Measurements from ENCODE around the gene TMEM165. TPM values are rescaled to one million over a fixed set of nuclear protein-coding genes. Genes with fewer than 3 reads are reported as not detected.
A peak's percentile ranks its signal among the peaks of the same experiment; 100 is the strongest.
"Not testable (repeated sequence)": the region's sequence is repeated elsewhere in the genome, so short reads cannot be mapped to it uniquely, and the experiment has no call there.

Gene TMEM165
- total and polyA plus RNA-seq, 10 of the 15 experiments (the other 5 are each of a cell fraction or from before 2014, with no cell fraction given), result 18.3 to 141 (median 81.1) TPM

DNA sequence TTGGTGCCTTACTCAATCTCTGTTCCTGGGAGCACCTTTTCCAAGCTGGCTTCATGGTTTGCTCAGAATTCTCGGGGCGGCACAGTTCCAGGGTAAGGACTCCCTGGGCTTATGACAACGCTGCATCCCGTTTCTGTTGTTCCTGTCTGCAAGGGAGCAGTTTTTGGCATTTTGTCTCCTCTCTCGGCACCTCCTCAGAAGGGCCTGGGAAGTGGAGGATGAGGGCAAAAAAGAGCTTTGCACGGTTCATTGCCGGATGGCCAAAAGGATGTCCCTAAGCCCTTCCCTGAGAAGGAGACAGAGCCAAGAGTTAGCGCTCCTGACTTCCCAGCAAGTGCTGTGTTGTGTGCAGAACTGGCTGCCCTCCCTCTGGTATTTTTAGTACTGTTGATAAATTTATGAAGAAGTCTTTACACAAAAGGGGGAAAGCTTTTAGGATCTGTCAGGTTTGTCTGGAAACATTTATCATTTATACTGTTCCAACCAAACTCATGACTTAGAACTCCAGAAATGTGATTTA, 36.3 kb upstream of the TMEM165 start:
- over 99% methylated on average over 8 of the region's 8 CpGs for WGBS (ENCODE audit: insufficient coverage, insufficient replicate concordance, low lambda C conversion rate, missing lambda C conversion rate)
- in situ Hi-C loops (cut with MboI), result no loop called here
- ChIA-PET RAD21 (ENCODE audit: unreplicated experiment) (no interaction called here), CTCF (interaction anchor here (0.7 to 2.3 kb wide), 3 partner anchors 8 to 624 kb away, joined by 3 to 8 read pairs (median 4); partner anchors contain the start of gene SRD5A3), SMC1A (ENCODE audit: uncharacterized antibody, unreplicated experiment) (interaction anchor here (0.7 kb wide), 1 partner anchor 14 kb away, joined by 3 read pairs; the partner anchor contains the start of gene SRD5A3), POLR2A (no interaction called here)
- DNase-seq (ENCODE audit: low read depth, low spot score), result no peak
- no peak overlapping the region for H3K27ac ChIP-seq (ENCODE audit: control insufficient read depth, insufficient read depth)
- FAIRE-seq, result no peak
- no peak overlapping the region for H3K4me3 ChIP-seq
- no peak overlapping the region for H3K9ac ChIP-seq (ENCODE audit: control insufficient read depth, insufficient read depth, low read length)
- TF ChIP-seq MEF2A (IDR thresholded peaks at IDR 0.05; ENCODE audit: insufficient read depth, low read depth, low read length), result no peak
- TF ChIP-seq POLR2AphosphoS5 (IDR thresholded peaks at IDR 0.05; ENCODE audit: low read length), result no peak
- TF ChIP-seq ZNF274 (IDR thresholded peaks at IDR 0.05; ENCODE audit: insufficient read depth, insufficient read length), result no peak
- no peak for TF ChIP-seq BMI1 (IDR thresholded peaks at IDR 0.05; ENCODE audit: borderline replicate concordance)
- no peak for TF ChIP-seq SIX5 (IDR thresholded peaks at IDR 0.05; ENCODE audit: low read depth, low read length, severe bottlenecking)
- TF ChIP-seq SMARCA5 (IDR thresholded peaks at IDR 0.05), result no peak
- TF ChIP-seq TCF3 (IDR thresholded peaks at IDR 0.05; ENCODE audit: borderline replicate concordance, insufficient read depth, low read depth, low read length), result no peak
- no peak for TF ChIP-seq KAT2A (conservative IDR thresholded peaks at IDR 0.05; ENCODE audit: control insufficient read depth, low read depth, low read length)
- TF ChIP-seq, protein P1, sequence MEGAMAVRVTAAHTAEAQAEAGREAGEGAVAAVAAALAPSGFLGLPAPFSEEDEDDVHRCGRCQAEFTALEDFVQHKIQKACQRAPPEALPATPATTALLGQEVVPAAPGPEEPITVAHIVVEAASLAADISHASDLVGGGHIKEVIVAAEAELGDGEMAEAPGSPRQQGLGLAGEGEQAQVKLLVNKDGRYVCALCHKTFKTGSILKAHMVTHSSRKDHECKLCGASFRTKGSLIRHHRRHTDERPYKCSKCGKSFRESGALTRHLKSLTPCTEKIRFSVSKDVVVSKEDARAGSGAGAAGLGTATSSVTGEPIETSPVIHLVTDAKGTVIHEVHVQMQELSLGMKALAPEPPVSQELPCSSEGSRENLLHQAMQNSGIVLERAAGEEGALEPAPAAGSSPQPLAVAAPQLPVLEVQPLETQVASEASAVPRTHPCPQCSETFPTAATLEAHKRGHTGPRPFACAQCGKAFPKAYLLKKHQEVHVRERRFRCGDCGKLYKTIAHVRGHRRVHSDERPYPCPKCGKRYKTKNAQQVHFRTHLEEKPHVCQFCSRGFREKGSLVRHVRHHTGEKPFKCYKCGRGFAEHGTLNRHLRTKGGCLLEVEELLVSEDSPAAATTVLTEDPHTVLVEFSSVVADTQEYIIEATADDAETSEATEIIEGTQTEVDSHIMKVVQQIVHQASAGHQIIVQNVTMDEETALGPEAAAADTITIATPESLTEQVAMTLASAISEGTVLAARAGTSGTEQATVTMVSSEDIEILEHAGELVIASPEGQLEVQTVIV (IDR thresholded peaks at IDR 0.05; ENCODE audit: borderline replicate concordance, partially characterized antibody), result no peak
- TF ChIP-seq, protein P2, sequence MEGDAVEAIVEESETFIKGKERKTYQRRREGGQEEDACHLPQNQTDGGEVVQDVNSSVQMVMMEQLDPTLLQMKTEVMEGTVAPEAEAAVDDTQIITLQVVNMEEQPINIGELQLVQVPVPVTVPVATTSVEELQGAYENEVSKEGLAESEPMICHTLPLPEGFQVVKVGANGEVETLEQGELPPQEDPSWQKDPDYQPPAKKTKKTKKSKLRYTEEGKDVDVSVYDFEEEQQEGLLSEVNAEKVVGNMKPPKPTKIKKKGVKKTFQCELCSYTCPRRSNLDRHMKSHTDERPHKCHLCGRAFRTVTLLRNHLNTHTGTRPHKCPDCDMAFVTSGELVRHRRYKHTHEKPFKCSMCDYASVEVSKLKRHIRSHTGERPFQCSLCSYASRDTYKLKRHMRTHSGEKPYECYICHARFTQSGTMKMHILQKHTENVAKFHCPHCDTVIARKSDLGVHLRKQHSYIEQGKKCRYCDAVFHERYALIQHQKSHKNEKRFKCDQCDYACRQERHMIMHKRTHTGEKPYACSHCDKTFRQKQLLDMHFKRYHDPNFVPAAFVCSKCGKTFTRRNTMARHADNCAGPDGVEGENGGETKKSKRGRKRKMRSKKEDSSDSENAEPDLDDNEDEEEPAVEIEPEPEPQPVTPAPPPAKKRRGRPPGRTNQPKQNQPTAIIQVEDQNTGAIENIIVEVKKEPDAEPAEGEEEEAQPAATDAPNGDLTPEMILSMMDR (IDR thresholded peaks at IDR 0.05 in 2 of 3, conservative IDR thresholded peaks at IDR 0.05 in 1 of 3; ENCODE audit: control insufficient read depth in 2 of 3, extremely low read depth in 1 of 3, insufficient read depth in 1 of 3, low read depth in 3 of 3, low read length in 3 of 3), result no peak
- no peak for TF ChIP-seq CBFB (IDR thresholded peaks at IDR 0.05; ENCODE audit: low read depth)
- peak overlapping the region; percentile 62; the same call in 1 of the 2 replicates for H3K4me2 ChIP-seq (ENCODE audit: control insufficient read depth, insufficient read depth)
- ATAC-seq, result no peak
- no peaks in the 10 kb centered on the region for H3K36me3 ChIP-seq (ENCODE audit: control insufficient read depth in 2 of 2, insufficient read depth in 2 of 2, low read length in 1 of 2)
- no peaks in the 10 kb centered on the region for H3K27me3 ChIP-seq (replicated peaks in 1 of 2; ENCODE audit: control insufficient read depth in 2 of 2, insufficient read depth in 2 of 2, low read length in 1 of 2)
- no peak overlapping the region for H2AFZ ChIP-seq (ENCODE audit: control insufficient read depth, low read depth, low read length)
- H3K4me1 ChIP-seq (ENCODE audit: control insufficient read depth, insufficient read depth, low read length), result peaks cover 11% of the 10 kb centered on the region; the same call in 1 of the 2 replicates
- BruUV-seq (replicated peaks), result no TSS peak
- H3K9me3 ChIP-seq (replicated peaks; ENCODE audit: control insufficient read depth, insufficient read depth, low read length), result no peaks in the 10 kb centered on the region
- no peaks in the 10 kb centered on the region for H4K20me1 ChIP-seq (ENCODE audit: control insufficient read depth, insufficient read depth)
- intact Hi-C loops (cut with micrococcal nuclease; ENCODE audit: unreplicated experiment), result loop anchor here (2.0 kb wide), 1 partner anchor 61 kb away; no protein-coding TSS in a partner anchor
- H3K79me2 ChIP-seq (ENCODE audit: control insufficient read depth, insufficient read depth, low read length), result no peaks in the 10 kb centered on the region

DNA sequence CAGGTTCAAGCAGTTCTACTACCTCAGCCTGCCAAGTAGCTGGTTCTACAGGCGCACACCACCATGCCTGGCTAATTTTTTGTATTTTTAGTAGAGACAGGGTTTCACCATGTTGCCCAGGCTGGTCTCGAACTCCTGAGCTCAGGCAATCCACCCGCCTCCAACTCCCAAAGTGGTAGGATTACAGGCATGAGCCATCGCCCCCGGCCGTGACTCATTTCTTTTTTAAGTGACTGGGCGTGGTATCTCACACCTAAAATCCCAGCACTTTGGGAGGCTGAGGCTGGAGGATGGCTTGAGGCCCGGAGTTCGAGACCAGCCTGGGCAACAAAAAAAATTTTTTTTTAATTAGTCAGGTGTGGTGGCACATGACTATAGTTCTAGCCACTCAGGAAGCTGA, 32.8 kb upstream of the TMEM165 start:
- in situ Hi-C loops (cut with MboI); BruUV-seq (replicated peaks): not testable (repeated sequence)

More for the DNA sequence above, 32.8 kb upstream of the TMEM165 start:
- H3K9me3 ChIP-seq (replicated peaks; ENCODE audit: control insufficient read depth, insufficient read depth, low read length); ATAC-seq; POLR2A ChIA-PET; FAIRE-seq; H3K79me2 ChIP-seq (ENCODE audit: control insufficient read depth, insufficient read depth, low read length); intact Hi-C loops (cut with micrococcal nuclease; ENCODE audit: unreplicated experiment); H3K27me3 ChIP-seq (replicated peaks in 1 of 2; ENCODE audit: control insufficient read depth in 2 of 2, insufficient read depth in 2 of 2, low read length in 1 of 2); H3K4me2 ChIP-seq (ENCODE audit: control insufficient read depth, insufficient read depth); RAD21 ChIA-PET (ENCODE audit: unreplicated experiment); H4K20me1 ChIP-seq (ENCODE audit: control insufficient read depth, insufficient read depth); H2AFZ ChIP-seq (ENCODE audit: control insufficient read depth, low read depth, low read length); H3K4me3 ChIP-seq; H3K9ac ChIP-seq (ENCODE audit: control insufficient read depth, insufficient read depth, low read length); H3K36me3 ChIP-seq (ENCODE audit: control insufficient read depth in 2 of 2, insufficient read depth in 2 of 2, low read length in 1 of 2); H3K27ac ChIP-seq (ENCODE audit: control insufficient read depth, insufficient read depth); DNase-seq (ENCODE audit: low read depth, low spot score): not testable (repeated sequence)
- peaks cover 11% of the 10 kb centered on the region; the same call in 1 of the 2 replicates for H3K4me1 ChIP-seq (ENCODE audit: control insufficient read depth, insufficient read depth, low read length)
- WGBS (ENCODE audit: insufficient coverage, insufficient replicate concordance, low lambda C conversion rate, missing lambda C conversion rate), result 96% methylated on average over 9 of the region's 9 CpGs
- ChIA-PET SMC1A (ENCODE audit: uncharacterized antibody, unreplicated experiment) (interaction anchor here (0.8 to 1.4 kb wide), 2 partner anchors 10 to 17 kb away, joined by 3 read pairs; no protein-coding TSS in a partner anchor), CTCF (interaction anchor here (1.5 kb wide), 1 partner anchor 16 kb away, joined by 5 read pairs; no protein-coding TSS in a partner anchor)
